Activated naive CD4-positive, alpha-beta T cell treated with Interleukin-2 at 50 U/mL for 16 hours (primary cell): ENCODE measurements around the gene ALDOB.
A peak's percentile ranks its signal among the peaks of the same experiment; 100 is the strongest.

Experiments
- DNase-seq: peaks from one replicate; pipeline ENCODE4 v3.0.0-alpha.2; 2020

Gene ALDOB

DNA sequence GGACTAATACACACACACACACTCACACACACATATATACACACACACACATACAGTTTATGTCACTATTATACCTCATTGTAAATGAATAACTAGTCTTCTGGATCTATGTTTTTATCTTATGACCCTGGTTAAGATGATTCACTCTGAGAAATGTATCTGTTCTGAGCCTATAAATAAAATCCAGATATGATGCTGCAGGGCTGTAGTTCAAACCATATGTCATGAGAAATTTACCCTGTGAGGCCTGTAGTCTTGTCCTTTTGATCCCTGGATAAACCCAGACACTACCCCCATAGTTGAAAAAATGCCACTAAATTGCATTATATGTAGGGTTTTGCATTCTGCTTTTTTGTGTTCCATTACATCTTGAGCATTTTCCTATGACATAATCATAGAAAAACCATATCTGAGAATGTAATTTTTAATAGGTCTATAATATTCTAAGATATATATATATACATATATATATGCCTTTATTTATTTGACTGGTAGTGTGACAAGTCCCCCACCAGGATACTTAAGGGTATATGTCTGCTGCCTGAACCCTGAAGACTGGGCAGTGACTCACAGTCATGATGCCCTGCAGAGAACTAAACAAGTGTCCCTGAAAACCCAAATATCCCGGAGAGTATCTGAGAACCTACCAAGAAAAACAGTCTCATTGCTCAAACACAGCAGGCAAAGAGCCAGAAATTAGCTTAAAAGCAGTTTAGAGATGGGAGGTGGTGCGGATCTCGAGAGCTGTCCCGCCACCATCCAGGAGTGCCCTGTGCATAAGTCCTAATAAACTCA is 18.4 kb upstream of the ALDOB start:
- DNase-seq = no peak

GRCh38 chr9:101451498-101451897 is 15.9 kb upstream of the ALDOB start:
- no peak for DNase-seq

DNA sequence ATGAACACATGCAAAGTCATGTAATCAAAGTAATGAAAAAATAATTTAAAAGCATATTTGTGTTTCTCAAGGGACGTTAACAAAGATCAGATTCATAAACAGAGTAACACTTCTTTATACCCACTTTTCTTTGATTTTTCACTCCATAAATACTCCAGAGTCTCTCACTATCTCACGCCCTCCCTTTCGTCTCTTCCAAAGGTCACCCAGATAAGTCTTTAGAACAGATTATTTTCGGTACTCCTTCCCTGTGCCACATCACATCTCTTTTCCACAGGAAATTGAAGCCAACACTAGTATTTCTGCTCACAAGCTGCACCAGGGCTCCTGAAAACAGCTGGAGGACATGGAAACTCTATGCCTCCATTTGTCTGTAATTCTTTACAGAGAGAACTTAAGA is 15.4 kb upstream of the ALDOB start:
- no peak for DNase-seq

GRCh38 chr9:101449071-101449721 is 13.6 kb upstream of the ALDOB start:
- peak; percentile 48 for DNase-seq

DNA sequence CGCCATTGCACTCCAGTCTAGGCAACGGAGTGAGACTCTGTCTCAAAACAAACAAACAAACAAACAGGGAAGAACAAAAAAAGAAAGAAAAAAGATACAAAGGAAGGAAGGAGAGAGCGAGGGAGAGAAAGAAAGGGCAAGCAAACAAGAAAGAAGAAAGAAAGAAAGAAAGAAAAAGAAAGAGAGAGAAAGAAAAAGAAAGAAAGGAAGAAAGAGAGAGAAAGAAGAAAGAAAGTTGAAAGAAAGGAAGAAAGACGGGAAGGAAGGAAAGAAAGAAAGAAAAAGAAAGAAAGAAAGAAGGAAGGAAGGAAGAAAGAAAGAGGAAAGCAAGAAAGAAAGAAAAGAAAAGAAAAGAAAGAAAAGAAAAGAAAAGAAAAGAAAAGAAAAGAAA is 13.1 kb upstream of the ALDOB start:
- no peak for DNase-seq

DNA sequence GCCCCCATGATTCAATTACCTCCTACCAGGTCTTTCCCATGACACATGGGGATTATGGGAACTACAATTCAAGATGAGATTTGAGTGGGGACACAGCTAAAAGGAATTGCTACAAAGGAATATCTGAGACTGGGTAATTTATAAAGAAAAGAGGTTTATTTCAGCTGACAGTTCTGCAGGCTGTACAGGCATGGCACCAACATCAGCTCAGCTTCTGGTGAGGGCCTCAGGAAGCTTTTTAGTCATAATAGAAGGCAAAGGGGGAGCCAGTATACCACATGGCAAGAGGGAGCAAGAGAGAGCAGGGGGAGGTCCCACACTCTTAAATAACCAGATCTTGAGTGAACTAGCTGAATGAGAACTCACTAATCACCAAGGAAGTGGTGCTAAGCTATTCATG is 11.2 kb upstream of the ALDOB start:
- no peak for DNase-seq

GRCh38 chr9:101445353-101446029 is 9.9 kb upstream of the ALDOB start:
- DNase-seq = no peak

GRCh38 chr9:101443364-101443771 is 7.8 kb upstream of the ALDOB start:
- DNase-seq = no peak

- no peak for DNase-seq
Measured at GRCh38 chr9:101442736-101443135, 7.2 kb upstream of the ALDOB start.

DNA sequence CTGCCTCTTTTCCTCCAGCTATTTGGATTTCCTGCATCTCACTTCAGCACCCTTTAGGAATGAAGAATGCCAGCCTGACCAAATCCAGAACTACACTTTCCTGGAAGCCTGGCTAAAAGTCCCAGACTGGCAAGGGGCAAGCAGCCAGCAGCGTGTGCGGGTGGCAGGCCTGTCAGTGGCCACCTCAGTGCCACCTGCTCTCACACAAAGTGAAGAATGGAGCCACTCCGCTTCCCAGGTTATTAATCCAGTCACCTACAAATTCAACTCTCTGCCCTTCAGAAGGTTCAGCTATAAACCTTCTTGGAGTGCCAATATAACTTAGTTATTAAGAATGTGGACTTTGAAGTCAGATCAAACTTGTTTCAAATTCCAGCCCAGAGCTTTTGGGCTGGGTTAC is 6.7 kb upstream of the ALDOB start:
- DNase-seq = no peak

DNA sequence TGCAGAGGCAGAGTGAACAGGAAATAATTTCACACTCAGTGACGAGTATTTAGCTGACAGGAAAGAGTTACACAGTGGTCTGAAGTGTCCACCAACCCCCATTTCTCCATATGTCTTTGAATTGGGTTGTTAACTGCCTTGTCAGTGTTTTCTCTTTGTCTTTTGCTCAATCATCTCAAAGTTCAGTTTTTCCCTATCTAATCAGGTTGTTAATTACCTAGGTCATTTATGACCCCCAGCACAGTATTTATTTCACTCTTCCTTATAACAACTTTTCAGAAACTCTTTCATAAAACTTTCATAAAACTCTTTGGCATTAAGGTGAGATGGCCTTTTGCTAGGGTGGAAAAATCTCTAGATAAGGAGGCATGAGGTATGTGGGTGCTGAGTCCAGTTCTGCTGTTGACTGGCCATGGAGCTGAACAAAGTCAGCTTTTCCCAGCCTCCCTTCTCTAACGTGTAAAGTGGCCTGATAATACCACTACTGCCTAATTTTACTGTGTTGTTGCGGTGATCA is 5.2 kb upstream of the ALDOB start:
- no peak for DNase-seq

GRCh38 chr9:101438523-101438922 is 2.9 kb upstream of the ALDOB start:
- no peak for DNase-seq

DNA sequence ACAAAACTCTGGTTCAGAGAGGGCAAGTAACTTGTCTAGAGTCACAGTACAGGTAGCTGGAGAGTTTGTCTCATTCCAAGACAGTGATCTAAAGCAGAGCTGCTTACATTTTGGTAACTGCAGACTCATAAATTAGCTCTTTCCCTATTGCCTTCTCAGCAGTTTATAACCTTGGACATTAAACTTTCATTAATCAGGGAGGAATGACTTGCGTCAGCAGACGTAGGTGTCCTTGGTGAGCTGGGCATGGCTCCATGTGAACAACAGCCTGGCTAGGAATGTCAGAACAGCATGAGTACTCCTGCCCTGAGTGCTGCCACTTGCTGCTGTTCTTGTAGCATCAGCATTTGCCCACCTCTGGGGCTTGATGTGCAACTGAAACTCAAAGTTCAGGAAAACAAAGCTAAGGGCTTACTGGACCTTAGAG is 2.2 kb upstream of the ALDOB start:
- no peak for DNase-seq

- DNase-seq = no peak
Measured at GRCh38 chr9:101434998-101435397, 576 bp downstream of the ALDOB start.

DNA sequence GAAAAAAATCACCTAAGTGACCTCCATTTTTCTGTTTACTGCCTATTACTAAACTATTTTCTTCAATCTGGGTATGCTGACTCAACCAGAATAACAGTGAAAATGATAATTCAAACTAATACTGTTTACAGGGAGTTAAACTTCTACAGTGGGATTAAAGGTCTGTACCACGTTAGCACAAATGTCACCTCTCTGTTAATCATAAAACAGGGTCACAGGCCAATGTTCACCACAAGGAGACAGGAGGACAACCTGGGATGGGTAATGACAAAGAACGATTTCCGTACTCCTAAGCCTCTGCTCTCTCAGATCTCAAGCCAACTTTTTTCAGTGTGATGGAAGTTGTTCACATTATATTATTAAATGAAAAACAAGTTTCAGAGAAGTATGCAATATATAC is 2.3 kb downstream of the ALDOB start:
- DNase-seq = no peak

- no peak for DNase-seq
Measured at GRCh38 chr9:101432740-101433139, 2.8 kb downstream of the ALDOB start.

- no peak for DNase-seq
Measured at GRCh38 chr9:101432171-101432570, 3.4 kb downstream of the ALDOB start.

- no peak for DNase-seq
Measured at GRCh38 chr9:101429736-101430135, 5.8 kb downstream of the ALDOB start.

DNA sequence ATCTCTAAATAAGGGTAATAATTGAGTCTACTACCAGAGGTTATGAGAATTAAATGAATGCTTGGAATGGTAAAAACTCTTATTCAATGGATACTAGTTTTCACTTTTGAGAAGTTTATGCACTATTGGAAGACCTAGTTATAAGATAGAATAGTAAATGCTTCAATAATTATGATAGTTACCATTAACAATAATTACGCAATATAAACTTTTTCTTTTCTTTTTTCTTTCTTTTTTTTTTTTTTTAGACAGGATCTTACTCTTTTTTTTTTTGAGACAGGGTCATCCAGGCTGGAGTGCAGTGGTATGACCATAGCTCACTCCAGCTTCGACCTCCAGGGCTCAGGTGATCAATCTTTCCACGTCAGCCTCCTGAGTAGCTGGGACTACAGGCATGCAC is 6.7 kb downstream of the ALDOB start:
- DNase-seq = no peak

GRCh38 chr9:101427957-101428655 is 7.5 kb downstream of the ALDOB start:
- no peak for DNase-seq

DNA sequence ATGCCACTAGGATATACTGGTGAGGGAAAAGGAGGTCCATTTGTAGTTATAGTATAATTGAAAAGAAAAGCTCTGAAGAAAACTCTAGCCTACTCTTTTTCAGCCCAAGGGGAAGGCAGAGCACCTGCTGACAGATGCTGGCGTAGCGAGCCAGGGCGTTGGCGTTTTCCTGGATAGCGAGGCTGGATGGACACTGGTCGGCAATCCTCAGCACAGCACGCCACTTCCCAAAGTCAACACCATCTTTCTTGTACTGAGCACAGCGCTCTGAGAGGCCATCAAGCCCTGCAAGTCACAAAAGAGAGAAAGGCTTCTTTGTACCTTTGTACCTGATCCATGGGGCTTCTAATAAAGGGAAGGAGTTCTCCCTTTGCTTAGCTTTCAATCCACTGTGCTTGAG is 8.2 kb downstream of the ALDOB start:
- no peak for DNase-seq

DNA sequence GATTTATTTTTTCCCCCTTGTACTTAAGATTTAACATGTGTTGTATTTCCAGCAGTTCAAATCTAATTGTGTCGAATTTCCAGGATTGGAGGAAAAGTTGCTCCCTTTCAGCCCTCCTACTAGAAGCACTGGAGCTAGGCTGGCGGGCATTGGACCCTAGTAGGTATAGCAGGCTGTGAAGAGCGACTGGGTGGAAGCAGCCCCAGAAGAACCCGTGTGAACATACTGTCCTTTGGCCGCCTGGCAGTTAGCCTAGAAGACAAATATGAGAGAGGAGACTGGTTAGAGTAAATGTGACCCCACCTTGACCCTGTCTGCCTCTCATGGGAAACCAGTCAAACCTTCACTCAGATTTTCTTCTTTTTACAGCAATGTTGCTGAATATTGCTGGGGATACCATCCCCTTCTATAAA is 13.9 kb downstream of the ALDOB start:
- no peak for DNase-seq

DNA sequence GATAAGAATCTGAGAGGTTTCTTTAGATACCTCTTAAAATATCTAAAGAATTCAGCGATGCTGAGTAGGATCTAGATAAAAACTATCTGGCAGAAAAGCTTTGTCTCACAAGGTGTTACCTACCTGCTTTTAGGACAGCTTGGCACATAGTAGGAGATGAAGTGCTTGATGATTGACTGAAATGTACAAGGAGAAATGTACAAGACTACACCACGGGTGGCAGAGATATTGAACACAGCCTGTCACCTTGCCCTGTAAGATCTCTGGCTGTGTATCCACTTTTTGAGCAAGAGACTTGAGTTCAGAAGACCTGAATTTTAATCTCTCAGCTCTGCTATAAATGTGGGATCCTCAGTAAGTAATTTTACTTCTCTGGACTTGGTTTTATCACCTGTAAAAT is 15.7 kb downstream of the ALDOB start:
- no peak for DNase-seq
